ENCODE results near the gene GSTM3. TPM values are rescaled to one million over a fixed set of nuclear protein-coding genes. Genes with fewer than 3 reads are reported as not detected.

Gene GSTM3
- total RNA-seq, 1 donor from 2014 or later, result 59.2 TPM

- DNase-seq (ENCODE audit: low spot score in 2 of 2), result no peak
- Histone ChIP-seq H3K9me3 (no peaks in the 10 kb centered on the region), H3K27me3 (no peaks in the 10 kb centered on the region), H3K4me3 (no peak overlapping the region), H3K4me1 (peaks cover 5 to 13% of the 10 kb centered on the region in 2 donors), H3K27ac (no peak overlapping the region), H3K36me3 (no peaks in the 10 kb centered on the region)
- intact Hi-C loops (cut with DNase I), result loop anchor here (1.0 to 2.0 kb wide), 3 partner anchors 97 to 206 kb away; partner anchors contain the start of genes AHCYL1 and CSF1
- no peak for TF ChIP-seq CTCF (IDR thresholded peaks at IDR 0.05)
Observed at GRCh38 chr1:109777980-109778625, 37.3 kb upstream of the GSTM3 start.

- Histone ChIP-seq H3K4me1 (peaks cover 0 to 7% of the 10 kb centered on the region in 2 donors), H3K27me3 (no peaks in the 10 kb centered on the region), H3K4me3 (no peak overlapping the region), H3K27ac (no peak overlapping the region), H3K36me3 (no peaks in the 10 kb centered on the region), H3K9me3 (no peaks in the 10 kb centered on the region)
- DNase-seq (ENCODE audit: low spot score in 2 of 2), result no peak
- TF ChIP-seq CTCF (IDR thresholded peaks at IDR 0.05), result no peak
- intact Hi-C loops (cut with DNase I), result loop anchor here (1.0 to 2.0 kb wide), 3 partner anchors 97 to 207 kb away; partner anchors contain the start of genes AHCYL1 and CSF1
Observed at GRCh38 chr1:109777436-109777835, 36.6 kb upstream of the GSTM3 start.

- H3K27me3 ChIP-seq, result no peaks in the 10 kb centered on the region
- no peak overlapping the region for H3K27ac ChIP-seq
- no peak overlapping the region for H3K4me3 ChIP-seq
- peaks cover 0 to 4% of the 10 kb centered on the region in 2 donors for H3K4me1 ChIP-seq
- intact Hi-C loops (cut with DNase I), result loop anchor here (1.0 to 2.0 kb wide), 3 partner anchors 98 to 207 kb away; partner anchors contain the start of genes AHCYL1 and CSF1
- H3K9me3 ChIP-seq, result no peaks in the 10 kb centered on the region
- H3K36me3 ChIP-seq, result no peaks in the 10 kb centered on the region
- DNase-seq (ENCODE audit: low spot score in 2 of 2), result peak; percentile 45 to 91
- TF ChIP-seq CTCF (IDR thresholded peaks at IDR 0.05), result peak; percentile 93 to 97 (median 96)
Observed at GRCh38 chr1:109776911-109777310, 36.1 kb upstream of the GSTM3 start.

- H3K27ac ChIP-seq, result no peak overlapping the region
- H3K4me3 ChIP-seq, result no peak overlapping the region
- H3K4me1 ChIP-seq, result peaks cover 0 to 4% of the 10 kb centered on the region in 2 donors
- intact Hi-C loops (cut with DNase I), result loop anchor here (2.0 kb wide), 2 partner anchors 98 to 134 kb away; partner anchors contain the start of gene CSF1
- DNase-seq (ENCODE audit: low spot score in 2 of 2), result no peak
- H3K9me3 ChIP-seq, result no peaks in the 10 kb centered on the region
- H3K36me3 ChIP-seq, result no peaks in the 10 kb centered on the region
- TF ChIP-seq CTCF (IDR thresholded peaks at IDR 0.05), result no peak
- no peaks in the 10 kb centered on the region for H3K27me3 ChIP-seq
Observed at GRCh38 chr1:109776206-109776835, 35.5 kb upstream of the GSTM3 start.

- intact Hi-C loops (cut with DNase I), result no loop called here
- no peak for TF ChIP-seq CTCF (IDR thresholded peaks at IDR 0.05)
- no peak for DNase-seq (ENCODE audit: low spot score in 2 of 2)
- Histone ChIP-seq H3K9me3 (no peaks in the 10 kb centered on the region), H3K4me3 (no peak overlapping the region), H3K27me3 (no peaks in the 10 kb centered on the region), H3K36me3 (no peaks in the 10 kb centered on the region), H3K4me1 (peaks cover 0 to 4% of the 10 kb centered on the region in 2 donors), H3K27ac (no peak overlapping the region)
Observed at GRCh38 chr1:109775398-109775797, 34.6 kb upstream of the GSTM3 start.

Measured in ascending aorta (tissue), 2 donors.